HG03175 (cell line): ENCODE results near the gene SIGLEC14.

Source experiments
- ATAC-seq: cut with Tn5 transposase; IDR thresholded peaks from one replicate; pipeline ENCODE4 v1.9.1; 2021; ENCODE audit warnings: mild to moderate bottlenecking, moderate library complexity; ENCODE audit not compliant: unreplicated experiment

The SIGLEC14 gene, protein sequence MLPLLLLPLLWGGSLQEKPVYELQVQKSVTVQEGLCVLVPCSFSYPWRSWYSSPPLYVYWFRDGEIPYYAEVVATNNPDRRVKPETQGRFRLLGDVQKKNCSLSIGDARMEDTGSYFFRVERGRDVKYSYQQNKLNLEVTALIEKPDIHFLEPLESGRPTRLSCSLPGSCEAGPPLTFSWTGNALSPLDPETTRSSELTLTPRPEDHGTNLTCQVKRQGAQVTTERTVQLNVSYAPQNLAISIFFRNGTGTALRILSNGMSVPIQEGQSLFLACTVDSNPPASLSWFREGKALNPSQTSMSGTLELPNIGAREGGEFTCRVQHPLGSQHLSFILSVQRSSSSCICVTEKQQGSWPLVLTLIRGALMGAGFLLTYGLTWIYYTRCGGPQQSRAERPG

DNA sequence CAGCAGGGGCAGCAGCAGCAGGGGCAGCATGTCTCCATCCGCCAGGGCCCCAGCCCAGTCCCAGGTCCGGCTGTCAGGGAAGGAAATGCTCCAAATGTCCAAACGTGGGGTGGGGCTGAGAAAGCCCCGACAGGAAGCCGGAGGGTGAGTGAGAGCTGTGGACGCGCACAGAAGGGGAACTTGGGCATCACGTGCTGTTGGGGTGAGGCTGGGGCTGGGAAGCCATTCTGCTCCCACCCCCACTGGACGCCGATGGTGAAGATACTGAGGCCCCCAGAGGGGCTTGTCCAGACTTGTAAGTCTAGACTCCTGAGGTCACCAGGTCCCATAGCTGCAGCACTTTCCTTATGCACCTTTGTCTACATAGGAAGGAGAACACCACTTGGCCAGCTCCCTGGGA is at the start of gene SIGLEC14:
Gene SIGLEC14, minus strand, starts transcription at position 96 of the 400 bp plus-strand sequence. Its CDS starts 66 bp downstream, at position 30.
- ATAC-seq = peak; percentile 51

GRCh38 chr19:51695702-51696315 is 49.2 kb upstream of the SIGLEC14 start:
- no peak for ATAC-seq

DNA sequence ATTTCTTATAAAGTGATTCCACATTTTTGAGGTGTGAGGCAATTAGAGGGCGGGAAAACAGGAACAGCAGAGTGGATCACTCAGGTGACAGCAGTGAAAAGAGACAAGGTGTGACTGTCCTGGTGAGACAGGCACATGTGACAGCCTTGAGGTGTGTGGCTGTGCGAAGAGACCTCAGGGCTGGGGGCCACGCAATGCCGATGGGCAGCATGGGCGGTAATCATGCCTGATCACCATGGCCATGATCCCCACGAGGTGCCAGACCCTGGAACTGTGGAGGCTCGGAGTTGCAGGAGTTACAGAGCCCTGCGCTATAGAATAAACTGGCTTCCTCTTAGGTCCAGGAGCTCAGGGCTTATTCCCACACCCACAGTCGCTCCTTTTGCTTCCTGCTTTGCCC is 48.5 kb upstream of the SIGLEC14 start:
- ATAC-seq = no peak

- ATAC-seq = no peak
These were observed 47.9 kb upstream of the SIGLEC14 start for GRCh38 chr19:51694318-51695085.

- no peak for ATAC-seq
These were observed 47.2 kb upstream of the SIGLEC14 start for GRCh38 chr19:51693819-51694218.

- ATAC-seq = no peak
These were observed 46.6 kb upstream of the SIGLEC14 start, which contains the start of gene SPACA6 for GRCh38 chr19:51693260-51693659. Gene SPACA6, plus strand, starts transcription at chr19:51693330. Its CDS starts 197 bp downstream, at chr19:51693527.

GRCh38 chr19:51692468-51692867 is 45.8 kb upstream of the SIGLEC14 start:
- ATAC-seq = no peak

DNA sequence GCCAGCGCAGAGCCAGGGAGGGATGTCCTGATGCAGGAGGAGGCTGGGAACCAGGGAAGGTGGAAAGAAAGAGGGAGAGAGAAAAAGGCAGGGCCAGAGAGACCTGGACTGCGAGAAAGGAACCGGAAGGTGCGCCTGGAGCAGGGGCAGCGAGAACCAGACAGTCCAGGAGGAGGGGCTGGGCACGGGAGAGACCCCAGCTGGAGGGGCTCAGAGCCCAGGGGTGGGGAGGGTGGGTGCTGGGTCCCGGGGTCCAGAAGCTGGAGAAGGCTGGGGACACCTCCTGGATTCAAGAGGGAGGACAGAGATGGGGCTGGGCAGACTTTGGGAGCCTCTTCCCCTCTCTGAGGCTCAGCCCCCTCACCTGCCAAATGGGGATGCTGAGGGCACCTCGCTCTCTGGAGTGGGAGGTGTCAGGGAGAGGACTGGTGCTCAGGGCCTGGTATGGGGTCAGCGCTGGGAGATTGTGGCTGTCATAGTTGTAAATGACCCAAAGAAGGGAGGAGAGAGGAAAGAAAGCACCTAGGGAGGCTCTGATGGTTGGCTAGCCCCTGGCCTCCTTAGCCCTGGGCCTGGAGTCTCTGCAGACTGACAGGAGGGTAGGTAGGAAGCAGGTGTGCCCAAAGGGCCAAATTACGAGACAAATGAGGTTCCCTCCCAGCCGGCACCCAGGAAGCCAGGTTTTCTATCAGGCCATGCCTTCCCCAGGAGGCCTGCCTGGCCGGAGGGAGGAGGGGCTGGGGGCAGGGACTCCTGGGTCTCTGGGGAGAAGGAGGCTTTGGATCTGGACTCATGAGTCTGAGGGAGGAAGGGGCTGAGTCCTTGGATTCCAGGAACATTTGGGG is 45.2 kb upstream of the SIGLEC14 start:
- ATAC-seq = no peak

- no peak for ATAC-seq
These were observed 44.5 kb upstream of the SIGLEC14 start for GRCh38 chr19:51691074-51691583.

- no peak for ATAC-seq
These were observed 43.9 kb upstream of the SIGLEC14 start for GRCh38 chr19:51690454-51691073.

GRCh38 chr19:51689751-51690453 is 43.3 kb upstream of the SIGLEC14 start:
- no peak for ATAC-seq

DNA sequence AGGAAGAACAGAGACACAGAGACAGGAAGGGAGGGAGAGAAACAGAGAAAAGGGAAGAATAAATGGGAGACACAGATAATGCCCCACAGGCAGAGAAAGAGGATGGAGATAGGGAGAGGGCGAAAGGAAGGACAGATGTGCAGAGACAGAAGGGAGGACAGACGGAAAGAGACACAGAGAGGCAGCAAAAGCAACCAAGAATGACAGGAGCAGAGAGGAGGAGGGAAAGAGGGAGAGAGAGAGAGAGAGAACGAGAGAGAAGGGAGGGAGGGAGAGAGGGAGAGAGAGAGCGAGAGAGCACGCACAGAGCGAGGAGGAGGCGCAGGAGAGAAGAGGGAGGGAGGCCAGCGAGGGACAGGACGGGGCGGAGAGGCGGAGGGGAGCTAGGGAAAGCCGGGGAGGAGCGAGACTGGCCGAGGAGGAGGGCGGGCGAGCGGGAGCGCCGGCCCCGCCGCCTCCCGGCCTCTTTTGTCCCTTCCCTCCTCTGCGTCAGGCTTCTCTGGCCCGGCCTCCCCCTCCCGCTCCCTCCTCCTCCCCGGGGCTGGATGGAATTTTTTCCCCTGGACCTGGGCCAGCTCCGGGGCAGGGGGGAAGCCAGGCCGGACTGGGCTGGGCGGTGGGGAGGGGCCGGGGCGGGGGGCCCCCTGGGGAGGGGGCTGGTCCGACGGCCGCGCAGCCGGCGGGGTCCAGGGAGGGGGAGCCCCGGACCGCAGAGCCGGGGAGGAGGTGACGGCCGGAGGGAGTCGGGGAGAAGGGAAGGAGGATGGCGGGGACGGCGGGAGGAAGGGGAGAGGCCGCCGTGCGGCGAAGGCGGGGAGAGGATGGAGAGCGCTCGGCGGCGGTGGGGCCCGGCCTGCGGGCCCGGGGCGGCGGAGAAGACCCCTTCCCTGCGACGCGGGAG is 42.3 kb upstream of the SIGLEC14 start:
- no peak for ATAC-seq

DNA sequence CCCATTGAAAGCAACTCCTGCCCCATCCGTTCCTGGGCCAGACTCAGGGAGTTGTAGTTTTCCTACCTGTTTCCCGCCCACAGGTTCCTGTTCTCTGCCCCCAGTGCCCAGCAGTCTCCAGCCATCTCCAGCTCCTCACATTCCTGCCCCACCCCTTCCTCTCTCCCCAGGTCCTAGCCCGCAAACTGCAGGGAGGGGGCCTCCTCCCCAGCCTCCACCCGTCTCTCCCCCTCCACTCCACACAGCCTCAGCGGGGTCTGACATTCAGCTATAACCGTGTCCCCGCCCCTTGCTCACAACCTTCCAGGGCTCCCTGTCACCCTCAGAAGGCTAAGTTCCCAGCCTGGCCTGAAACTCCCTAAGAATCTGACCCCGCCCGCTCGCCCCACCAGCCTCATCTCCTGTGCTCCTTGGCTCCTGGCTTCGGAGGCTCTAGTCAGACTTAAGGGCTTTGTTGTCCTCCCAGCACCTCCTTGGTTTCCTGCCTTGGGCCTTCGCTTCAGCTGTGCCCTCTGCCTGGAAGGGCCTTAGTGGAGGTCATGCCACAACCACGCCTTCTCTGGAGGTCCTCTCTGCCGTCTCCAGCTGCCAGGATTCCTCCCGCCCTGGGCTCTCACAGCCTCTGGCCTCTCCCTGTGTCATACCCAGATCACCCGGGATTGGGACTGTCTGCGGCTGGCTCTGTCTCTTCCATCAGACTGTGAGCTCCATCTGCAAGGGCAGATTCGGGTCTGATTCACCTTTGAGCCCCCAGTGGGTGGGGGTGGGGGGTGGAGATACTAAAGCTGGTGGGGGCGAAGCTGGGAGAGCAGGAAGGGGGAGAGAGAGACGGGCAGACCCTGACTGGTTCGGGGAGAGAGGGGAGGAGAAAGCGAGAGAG is 41.4 kb upstream of the SIGLEC14 start:
- no peak for ATAC-seq

GRCh38 chr19:51686171-51686570 is 39.5 kb upstream of the SIGLEC14 start:
- no peak for ATAC-seq

- ATAC-seq = no peak
These were observed 34.8 kb upstream of the SIGLEC14 start for GRCh38 chr19:51681286-51681941.

GRCh38 chr19:51680474-51680873 is 33.8 kb upstream of the SIGLEC14 start:
- no peak for ATAC-seq

GRCh38 chr19:51676566-51677083 is 30.0 kb upstream of the SIGLEC14 start:
- ATAC-seq = no peak
